HG03432 (cell line): Measurements from ENCODE around the gene IARS2.
"Not testable (repeated sequence)": the region's sequence is repeated elsewhere in the genome, so short reads cannot be mapped to it uniquely, and the experiment has no call there.

Source experiments
- ATAC-seq: cut with Tn5 transposase; IDR thresholded peaks from one replicate; pipeline ENCODE4 v1.9.1; 2021; ENCODE audit warnings: mild to moderate bottlenecking, moderate library complexity; ENCODE audit not compliant: unreplicated experiment

Gene IARS2

DNA sequence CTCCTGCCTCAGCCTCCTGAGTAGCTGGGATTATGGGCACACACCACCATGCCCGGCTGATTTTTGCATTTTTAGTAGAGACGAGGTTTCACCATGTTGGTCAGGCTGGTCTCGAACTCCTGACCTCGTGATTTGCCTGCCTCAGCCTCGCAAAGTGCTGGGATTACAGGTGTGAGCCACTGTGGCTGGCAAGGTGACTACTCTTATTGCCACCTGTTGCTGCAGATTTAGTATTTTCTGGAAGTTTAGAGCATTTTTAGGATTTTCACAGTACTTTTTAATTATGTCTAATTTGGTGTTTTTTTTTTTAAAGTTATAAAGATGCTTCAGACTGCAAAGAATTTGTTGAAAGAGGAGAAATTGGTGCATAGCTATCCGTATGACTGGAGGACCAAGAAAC, 16.5 kb downstream of the IARS2 start:
- ATAC-seq: not testable (repeated sequence)

DNA sequence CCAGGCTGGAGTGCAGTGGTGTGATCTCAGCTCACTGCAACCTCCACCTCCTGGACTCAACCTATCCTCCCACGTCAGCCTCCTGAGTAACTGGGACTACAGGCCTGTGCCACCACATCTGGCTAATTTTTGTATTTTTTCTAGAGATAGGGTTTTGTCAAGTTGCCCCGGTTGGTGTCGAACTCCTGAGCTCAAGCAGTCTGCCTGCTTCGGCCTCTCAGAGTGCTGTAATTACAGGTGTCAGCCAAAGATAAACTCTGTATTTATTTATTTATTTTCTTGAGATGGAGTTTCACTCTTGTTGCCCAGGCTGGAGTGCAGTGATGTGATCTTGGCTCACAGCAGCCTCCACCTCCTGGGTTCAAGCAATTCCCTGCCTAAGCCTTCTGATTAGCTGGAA, 18.7 kb downstream of the IARS2 start:
- ATAC-seq: not testable (repeated sequence)

DNA sequence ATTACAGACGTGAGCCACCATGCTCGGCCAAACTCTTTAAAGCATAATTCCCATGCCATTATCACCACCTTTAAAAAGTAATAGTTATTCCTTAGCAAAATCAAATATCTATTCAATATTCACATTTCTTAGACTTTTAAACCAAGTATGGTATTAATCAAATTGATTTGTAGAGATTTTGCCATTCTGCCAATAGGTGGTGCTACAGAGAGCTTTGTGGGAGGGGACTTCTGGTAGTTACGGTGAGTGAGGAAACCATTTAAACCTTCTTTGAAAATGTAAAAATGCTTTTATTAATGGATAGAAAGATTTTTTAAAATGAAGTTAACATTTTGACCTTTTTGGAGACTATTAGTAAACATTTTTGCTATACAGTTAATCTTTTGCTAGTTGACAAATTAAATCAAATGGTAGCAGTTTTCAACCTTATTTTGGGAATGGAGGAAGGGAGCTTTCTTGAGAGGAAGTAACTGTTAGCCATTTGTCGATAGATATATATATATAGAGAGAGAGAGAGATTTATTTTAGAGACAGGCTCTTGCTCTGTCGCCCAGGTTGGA, 19.3 kb downstream of the IARS2 start:
- ATAC-seq: peak; percentile 83

DNA sequence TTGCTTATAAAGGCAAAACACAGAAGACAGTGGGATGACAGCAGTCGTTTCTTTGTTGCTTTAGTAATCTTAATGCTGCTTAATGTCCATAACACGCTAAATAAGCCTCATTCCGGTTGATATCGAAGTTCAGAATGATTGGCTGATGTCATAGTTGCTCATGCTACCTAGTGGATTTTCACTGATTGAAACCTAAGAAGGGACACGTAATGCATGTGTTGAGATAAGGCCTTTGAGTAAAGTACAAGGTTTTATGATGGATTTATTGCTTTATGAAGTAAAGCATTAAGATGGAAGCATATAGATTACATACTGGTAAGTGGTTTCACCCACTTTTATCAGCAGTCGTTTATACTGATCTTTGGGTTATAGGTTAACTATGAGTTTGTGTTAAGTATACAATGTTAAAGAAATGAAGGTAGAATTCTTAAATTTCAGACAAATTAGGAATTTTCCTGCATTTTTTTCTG, 25.1 kb downstream of the IARS2 start:
- no peak for ATAC-seq

DNA sequence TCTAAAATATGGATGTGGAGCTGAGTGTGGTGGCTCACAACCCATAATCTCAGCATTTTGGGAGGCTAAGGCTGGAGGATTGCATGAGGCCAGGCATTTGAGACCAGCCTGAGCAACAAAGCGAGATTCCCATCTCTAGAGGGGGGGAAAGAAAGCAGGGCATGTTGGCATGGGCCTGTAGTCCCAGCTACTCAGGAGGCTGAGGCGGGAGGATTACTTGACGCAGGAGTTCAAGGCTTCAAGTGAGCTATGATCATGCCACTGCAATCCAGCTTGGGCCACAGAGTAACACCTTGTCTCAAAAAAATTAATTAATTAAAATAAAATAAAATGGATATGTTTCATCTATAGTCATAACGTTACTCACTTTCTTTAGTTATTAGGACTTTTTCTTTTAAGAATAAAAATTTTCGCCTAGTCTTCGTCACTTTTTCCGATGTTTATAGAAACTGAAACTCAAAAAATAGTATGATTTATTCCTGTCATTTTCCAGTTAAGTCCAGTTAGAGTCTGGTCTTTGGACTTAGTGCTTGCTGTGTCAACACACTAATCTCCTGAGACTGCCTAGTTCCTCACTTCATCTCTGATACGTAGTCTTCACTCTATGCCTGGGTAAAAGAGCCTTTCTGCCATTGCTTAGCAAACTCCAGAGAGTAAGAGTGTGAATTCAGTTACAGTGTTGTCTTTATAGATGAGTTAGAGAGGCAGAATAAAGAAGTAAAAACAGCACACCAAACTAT, 28.0 kb downstream of the IARS2 start:
- peak; percentile 56 for ATAC-seq

DNA sequence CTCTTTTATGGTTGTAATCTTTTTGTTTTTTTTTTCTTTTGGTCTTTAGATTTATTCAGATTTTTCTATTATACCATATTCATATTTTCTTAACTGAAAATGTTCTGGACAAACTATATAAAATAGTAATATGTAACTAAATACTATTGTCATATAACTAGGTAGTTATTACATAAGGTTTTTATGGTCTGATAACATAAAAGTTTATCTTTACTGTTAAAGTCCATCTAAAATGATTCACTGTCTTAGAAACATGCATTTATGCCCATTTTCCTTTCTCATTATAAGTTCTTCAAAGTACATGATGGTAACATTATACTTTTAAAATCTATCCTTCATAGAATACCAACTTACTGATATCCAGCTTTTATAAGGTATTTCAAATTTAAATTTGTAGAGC, 29.1 kb downstream of the IARS2 start:
- no peak for ATAC-seq

DNA sequence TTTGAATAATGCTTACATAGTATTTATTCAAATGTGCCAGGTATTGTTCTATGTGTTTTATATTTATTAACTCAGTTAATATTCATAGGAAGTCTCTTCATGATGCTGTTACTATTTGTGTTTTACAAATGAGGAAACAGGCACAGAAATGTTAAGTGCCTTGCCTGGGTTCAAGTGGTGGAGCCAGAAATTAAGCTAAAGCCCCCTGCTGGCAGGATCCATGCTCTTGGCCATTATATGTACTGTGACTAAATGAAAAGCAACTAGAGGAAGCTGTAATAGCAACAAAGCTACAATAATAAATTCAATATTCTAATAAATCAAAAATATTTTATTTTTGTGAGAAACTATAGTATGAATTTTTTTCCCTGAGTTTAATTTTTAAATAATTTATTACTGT, 30.0 kb downstream of the IARS2 start:
- no peak for ATAC-seq

DNA sequence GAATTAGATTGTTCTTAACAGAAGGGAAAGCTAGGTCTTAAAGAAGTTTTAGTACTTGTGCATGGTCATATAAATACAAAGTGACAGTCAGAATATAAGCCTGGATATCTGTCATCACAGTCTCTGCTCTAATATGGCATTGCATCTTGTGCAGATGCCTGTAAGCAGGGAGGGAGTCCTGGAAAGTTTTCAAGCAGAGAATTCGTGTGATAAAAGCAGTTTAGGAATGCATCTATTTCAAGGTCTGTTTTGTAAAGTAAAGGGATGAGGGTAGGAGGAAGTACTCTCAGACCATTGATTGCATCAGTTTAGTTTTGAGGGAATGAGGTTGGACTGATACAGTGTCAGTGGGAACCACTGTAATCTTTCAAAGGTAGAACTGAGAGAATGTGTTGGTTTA, 30.6 kb downstream of the IARS2 start:
- ATAC-seq: no peak

DNA sequence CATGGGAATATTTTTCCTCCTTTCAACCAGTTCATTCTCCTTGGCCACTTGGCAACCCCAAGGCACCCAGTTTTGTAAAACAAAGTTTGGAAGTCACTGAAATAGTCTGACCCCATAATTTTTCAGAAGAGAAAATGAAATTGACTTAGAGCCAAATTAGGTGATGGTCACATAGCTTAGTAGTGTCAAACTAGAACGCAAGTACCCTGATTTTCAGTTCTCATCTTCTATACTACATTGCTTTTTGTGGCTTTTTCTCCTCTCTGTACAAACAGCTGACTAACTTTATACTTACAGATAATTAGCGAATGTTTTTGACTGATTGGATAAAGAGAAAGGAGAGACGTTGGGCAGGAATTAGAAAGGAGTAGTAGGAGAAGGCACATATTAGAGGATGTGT, 33.1 kb downstream of the IARS2 start:
- no peak for ATAC-seq

DNA sequence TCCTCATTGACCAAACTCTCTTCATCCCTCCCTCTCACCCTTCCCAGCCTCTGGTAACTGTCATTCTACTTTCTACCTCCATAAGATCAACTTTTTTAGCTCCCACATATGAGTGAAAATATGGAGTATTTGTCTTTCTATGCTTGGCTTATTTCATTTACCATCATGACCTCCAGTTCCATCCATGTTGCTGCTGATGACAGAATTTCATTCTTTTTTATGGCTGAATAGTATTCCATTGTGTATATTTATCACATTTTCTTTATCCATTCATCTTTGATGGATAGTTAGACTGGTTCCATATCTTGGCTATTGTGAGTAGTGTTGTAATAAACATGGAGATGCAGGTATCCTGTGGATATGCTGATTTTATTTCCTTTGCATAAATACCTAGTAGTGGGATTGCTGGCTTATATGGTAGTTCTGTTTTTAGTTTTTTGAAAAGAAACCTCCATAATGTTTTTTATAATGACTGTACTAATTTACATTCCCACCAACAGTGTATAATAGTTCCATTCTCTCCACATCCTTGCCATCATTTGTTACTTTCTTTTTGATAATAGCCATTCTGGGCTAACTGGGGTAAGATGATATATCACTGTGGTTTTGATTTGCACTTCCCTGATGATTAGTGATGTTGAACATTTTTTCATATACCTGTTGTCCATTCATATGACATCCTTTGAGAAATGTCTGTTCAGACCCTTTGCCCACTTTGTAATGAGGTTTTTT, 35.7 kb downstream of the IARS2 start:
- no peak for ATAC-seq

DNA sequence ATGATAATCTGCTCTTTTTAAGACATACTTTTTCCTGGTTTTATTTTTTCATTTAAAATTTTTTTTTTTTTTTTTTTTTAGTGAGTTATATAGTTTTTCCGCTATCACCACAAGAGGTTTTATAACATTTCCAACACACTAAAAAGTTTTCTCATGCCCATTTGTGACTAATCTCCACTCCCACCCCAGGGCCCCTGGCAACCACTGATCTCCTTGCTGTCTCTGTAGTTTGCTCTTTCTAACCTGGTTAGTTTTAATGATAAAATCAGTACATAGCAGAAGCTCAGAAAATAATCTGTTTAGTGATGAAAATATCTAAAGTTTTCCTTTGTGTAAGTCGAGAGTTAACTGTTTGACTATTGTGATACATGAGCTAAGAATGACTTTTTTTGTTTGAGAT, 41.8 kb downstream of the IARS2 start:
- ATAC-seq: no peak

DNA sequence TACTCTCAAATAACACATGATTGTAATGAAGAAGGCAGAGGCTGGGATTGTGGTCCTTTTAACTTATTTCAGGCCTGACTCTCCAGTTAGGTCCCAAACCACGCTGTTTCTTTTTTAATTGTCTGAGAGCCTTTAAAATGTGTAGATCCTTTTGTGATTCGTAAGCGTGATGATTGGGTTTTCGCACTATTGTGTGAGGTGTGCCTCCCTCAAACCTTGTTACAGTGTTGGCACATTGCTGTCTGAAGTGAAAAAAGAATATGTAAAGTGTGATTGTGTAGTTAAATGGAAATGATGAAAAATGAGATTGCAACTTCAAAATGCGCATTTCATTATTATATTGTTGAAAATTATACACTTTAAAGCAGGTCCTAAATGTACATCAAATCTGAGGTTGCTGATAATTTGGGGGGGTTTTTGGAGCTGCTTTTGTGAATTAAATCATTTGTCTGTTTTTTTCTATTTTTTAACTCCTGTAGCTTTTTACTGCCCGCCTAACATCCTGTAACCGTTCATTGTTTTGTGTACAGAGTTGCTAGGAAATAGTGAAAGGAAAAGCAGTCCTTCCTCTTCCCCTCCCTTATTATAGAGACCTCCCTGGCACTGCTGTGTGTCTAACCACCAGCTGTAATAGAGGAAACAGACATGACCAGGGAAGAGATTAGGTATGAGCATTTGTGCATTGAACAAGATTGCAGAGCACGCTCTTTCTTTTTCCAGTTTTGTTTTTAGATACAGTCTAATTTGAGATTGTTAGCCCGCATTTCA, 43.3 kb downstream of the IARS2 start:
- no peak for ATAC-seq

DNA sequence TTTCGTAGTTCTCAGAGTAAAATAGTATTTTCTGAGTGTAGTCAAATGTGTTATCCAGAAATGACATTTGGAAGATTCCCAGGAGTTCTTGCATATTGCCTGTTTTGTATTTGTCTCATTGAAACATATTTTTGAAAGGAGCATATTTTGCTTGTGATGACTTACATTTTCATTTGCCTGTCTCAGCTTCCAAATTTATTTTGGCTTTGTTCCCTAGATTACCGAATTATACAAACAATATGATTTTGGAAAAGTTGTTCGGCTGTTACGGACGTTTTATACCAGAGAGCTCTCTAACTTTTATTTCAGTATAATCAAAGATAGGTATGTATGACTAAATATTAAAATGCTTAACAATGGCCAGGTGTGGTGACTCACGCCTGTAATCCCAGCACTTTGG, 46.0 kb downstream of the IARS2 start:
- ATAC-seq: no peak

DNA sequence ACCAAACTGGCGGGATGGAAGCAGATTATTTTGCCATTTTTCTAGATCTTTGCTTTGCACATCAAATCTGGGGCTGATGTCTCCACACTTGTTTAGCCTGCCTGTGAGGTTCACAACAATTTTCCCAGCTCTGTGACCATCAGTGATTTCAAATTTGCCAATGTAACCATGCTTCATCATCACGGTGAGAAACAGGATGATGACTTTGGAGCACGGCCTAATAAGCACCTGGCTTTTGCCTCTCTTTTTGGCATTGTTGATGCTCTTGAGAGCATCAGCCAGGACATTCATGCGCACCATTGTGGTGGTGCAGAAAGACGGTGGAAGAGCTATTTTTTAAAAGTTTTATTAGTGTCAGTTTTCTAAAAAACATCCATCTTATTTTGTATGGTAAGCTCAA, 50.1 kb downstream of the IARS2 start:
- ATAC-seq: no peak

DNA sequence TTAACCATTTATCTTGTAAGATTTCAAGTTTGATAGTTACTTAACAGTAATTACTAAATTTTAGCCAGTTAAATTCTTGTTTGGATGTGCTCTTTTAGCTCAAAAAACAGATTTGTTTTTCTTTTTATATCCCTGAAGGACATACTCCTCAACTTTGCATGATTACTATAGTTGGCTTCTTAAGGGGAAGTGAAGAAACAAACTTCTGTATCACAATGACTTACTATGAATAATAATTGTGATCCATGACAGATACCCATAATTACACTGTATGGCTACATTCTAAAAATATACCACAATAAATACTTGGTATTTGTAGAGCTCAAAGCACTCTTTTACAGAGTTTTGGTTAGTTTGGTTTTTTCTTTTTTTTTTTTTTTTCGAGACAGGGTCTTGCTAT, 55.8 kb downstream of the IARS2 start:
- peak; percentile 68 for ATAC-seq

DNA sequence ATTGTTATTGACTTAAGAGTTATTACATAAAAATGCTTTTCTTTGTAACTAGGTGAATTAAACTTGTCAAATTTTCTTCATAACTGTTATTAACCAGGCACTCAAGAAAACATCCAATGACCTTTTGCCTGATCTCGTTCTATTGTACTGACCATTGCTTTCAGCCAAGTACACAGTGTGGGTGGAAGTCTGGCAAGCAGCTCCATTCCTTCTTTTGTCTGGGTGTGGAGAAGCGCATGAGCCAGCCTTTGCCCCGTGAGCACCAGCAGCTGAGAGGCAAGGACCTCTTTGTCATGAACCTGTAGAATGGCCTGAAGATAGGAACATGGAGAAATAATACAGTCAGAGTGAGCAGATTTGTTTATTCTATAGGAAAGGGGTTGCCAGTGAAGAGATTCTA, 57.5 kb downstream of the IARS2 start:
- no peak for ATAC-seq

DNA sequence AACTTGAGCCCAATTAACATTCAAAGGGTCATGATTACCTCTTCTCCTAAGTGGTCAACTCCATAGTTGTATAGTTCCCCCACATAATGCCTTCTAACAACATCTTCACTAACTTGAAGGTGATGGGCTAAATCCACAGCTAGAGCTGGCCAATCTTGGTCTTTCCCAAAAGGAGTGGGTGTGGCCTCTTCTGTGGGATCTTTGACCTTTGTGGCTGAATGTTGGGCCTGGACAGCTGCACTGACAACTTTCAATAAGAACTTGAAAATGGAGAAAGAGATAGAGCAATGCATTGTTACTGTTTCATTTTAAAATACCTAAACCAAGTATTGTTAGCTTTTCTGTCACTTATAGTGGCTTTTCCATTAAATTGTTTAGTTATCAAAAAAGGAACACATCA, 59.2 kb downstream of the IARS2 start:
- ATAC-seq: no peak

DNA sequence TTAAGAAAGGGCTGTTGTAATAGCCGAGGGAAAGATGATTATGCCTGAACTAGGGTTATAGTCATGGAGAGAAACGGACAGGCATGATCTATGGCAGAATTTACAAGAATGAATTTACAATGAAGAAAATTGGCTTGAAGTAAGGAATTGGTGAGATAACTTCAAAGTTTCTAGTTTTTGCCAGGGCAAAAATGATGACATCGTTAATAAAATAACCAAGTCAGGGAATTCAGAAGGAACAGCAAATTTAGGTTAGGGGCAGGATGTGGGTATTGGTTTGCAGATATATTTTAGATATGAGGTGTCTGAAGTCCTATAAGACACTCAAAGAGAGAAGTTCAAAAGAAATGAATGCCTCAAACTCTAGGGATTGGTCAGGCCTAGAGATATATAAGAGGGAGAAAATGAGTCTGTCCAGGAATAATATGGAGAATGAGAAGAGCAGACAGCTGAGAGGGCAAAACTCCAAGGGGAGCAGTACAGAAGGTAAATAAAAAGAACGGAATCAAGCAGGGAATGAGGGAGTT, 62.8 kb downstream of the IARS2 start:
- no peak for ATAC-seq

DNA sequence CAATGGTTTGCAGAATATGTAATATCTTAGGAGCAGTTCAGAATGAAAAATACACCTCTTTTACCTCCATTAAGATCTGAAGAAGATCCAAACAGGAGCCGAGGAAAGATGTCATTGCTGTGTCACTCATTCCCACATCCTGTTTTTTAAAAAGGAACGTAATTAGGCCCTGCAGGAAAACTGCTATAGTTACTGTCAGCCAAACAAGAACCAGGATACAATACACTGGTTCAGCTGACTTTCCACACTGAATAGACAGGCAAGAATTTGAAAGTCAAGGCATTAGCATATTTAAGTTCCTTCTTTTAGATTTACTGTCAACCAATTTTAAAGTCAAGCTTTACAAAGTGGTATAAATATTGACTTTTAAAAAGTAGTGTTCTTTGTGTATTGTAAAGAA, 63.8 kb downstream of the IARS2 start:
- ATAC-seq: no peak

DNA sequence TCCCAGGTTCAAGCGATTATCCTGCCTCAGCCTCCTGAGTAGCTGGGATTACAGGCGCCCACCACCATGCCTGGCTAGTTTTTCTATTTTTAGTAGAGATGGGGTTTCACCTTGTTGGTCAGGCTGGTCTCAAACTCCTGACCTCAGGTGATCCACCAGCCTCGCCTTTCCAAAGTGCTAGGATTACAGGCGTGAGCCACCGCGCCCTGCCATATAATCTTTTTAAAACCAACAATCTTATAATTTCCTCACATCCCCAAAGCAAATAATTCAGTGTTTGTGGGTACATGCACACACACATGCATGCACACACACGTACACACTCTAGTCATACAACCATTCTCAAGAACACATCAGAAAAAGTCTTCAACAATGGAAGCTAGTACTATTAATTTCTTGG, 64.6 kb downstream of the IARS2 start:
- ATAC-seq: not testable (repeated sequence)

DNA sequence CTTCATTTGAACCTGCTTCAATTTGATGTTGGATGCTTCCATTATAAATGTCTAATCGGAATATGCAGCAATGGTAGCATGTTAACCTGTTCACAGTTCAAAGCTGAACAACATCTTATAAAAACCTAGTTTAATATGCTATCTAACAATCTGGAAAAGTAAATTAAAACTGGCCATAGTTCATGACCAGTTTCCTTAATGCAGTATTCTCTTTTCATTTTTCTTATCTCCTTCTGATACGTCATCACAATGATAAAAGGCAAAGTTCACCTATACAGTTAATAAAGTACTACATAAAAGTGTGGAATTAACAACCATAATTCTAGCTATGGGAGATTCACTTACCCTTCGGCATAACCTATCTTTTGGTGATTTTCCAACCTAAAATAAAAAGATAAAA, 65.1 kb downstream of the IARS2 start:
- ATAC-seq: no peak
